ENCODE measurements around the gene CAPRIN1. TPM values are rescaled to one million over a fixed set of nuclear protein-coding genes. Genes with fewer than 3 reads are reported as not detected.
A peak's percentile ranks its signal among the peaks of the same experiment; 100 is the strongest.

The CAPRIN1 gene, protein sequence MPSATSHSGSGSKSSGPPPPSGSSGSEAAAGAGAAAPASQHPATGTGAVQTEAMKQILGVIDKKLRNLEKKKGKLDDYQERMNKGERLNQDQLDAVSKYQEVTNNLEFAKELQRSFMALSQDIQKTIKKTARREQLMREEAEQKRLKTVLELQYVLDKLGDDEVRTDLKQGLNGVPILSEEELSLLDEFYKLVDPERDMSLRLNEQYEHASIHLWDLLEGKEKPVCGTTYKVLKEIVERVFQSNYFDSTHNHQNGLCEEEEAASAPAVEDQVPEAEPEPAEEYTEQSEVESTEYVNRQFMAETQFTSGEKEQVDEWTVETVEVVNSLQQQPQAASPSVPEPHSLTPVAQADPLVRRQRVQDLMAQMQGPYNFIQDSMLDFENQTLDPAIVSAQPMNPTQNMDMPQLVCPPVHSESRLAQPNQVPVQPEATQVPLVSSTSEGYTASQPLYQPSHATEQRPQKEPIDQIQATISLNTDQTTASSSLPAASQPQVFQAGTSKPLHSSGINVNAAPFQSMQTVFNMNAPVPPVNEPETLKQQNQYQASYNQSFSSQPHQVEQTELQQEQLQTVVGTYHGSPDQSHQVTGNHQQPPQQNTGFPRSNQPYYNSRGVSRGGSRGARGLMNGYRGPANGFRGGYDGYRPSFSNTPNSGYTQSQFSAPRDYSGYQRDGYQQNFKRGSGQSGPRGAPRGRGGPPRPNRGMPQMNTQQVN
- 100 to 1,000 TPM in 2 of 4 donors, 10 to 100 TPM in 2; 54.0 to 158 (median 84.5) TPM for polyA plus RNA-seq
- long read RNA-seq, donor 1, full-length matches to known transcripts, result 26 of 110 reads
- long read RNA-seq, donor 1, partial matches to known transcripts, result 84 of 110 reads
- long read RNA-seq, donor 1, other reads (novel, unspliced or antisense), result 0 of 110 reads
- long read RNA-seq, donor 2, full-length matches to known transcripts, result 16 of 16 reads
- long read RNA-seq, donor 2, partial matches to known transcripts, result 0 of 16 reads
- long read RNA-seq, donor 2, other reads (novel, unspliced or antisense), result 0 of 16 reads
- long read RNA-seq, donor 3, full-length matches to known transcripts, result 13 of 33 reads
- long read RNA-seq, donor 3, partial matches to known transcripts, result 20 of 33 reads
- long read RNA-seq, donor 3, other reads (novel, unspliced or antisense), result 0 of 33 reads
- long read RNA-seq, donor 4, result 0 reads
- long read RNA-seq, donor 5, full-length matches to known transcripts, result 4 of 4 reads
- long read RNA-seq, donor 5, partial matches to known transcripts, result 0 of 4 reads
- long read RNA-seq, donor 5, other reads (novel, unspliced or antisense), result 0 of 4 reads
- long read RNA-seq, donor 6, full-length matches to known transcripts, result 15 of 21 reads
- long read RNA-seq, donor 6, partial matches to known transcripts, result 6 of 21 reads
- long read RNA-seq, donor 6, other reads (novel, unspliced or antisense), result 0 of 21 reads
- long read RNA-seq, donor 7, result 0 reads
- long read RNA-seq, donor 8, result 0 reads
- long read RNA-seq, donor 9, full-length matches to known transcripts, result 4 of 4 reads
- long read RNA-seq, donor 9, partial matches to known transcripts, result 0 of 4 reads
- long read RNA-seq, donor 9, other reads (novel, unspliced or antisense), result 0 of 4 reads
- long read RNA-seq, donor 10, full-length matches to known transcripts, result 19 of 79 reads
- long read RNA-seq, donor 10, partial matches to known transcripts, result 60 of 79 reads
- long read RNA-seq, donor 10, other reads (novel, unspliced or antisense), result 0 of 79 reads

GRCh38 chr11:34051349-34052035 lies at the start of gene CAPRIN1:
TSS of gene CAPRIN1 (plus strand) at chr11:34051731. CDS start at chr11:34052421, 690 bp downstream.
- 0 to 1% (median 0%) methylated on average over 28 to 64 of the region's 64 CpGs for WGBS, 3 donors
- FAIRE-seq, result no peak
- no peaks in the 10 kb centered on the region for H3K9me3 ChIP-seq (ENCODE audit: control insufficient read depth in 2 of 2, insufficient read depth in 1 of 2, low read depth in 1 of 2, low read length in 1 of 2)

DNA sequence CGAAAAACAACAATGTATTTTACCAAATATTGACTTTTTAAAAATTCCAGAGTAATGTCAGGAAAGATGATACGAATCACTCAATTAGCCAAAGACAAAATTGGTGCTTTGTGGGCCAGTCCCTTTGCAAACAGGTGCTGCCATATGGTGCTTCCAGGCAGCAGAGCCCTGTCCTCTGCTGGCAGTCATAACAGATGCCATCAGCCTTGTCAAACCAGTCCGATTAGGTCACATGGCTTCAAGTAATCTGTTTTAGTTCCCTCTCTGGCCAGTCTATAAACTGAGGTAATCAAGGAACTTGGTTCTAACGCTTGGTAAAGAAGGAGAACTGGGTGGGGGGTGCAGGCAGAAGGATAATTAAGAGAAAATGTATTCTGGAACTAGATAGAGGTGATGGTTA lies 49.1 kb upstream of the CAPRIN1 start:
- Histone ChIP-seq H3K27ac (ENCODE audit: low read depth in 1 of 3, low read length in 2 of 3) (no peak overlapping the region), H3K4me1 (ENCODE audit: control insufficient read depth in 3 of 3, insufficient read depth in 2 of 3, low read depth in 1 of 3, low read length in 2 of 3) (peaks cover 0 to 15% (median 11%) of the 10 kb centered on the region in 3 donors), H3K36me3 (ENCODE audit: control insufficient read depth in 3 of 3, insufficient read depth in 2 of 3, low read depth in 1 of 3, low read length in 3 of 3) (no peaks in the 10 kb centered on the region), H3K4me3 (ENCODE audit: low read depth in 1 of 3, low read length in 3 of 3) (no peak overlapping the region), H3K27me3 (ENCODE audit: control insufficient read depth in 3 of 3, insufficient read depth in 3 of 3, low read length in 3 of 3) (no peaks in the 10 kb centered on the region), H3K9me3 (ENCODE audit: control insufficient read depth in 2 of 2, insufficient read depth in 1 of 2, low read depth in 1 of 2, low read length in 1 of 2) (no peaks in the 10 kb centered on the region)
- WGBS, 3 donors, result 7 to 49% (median 27%) methylated on average over 4 of the region's 4 CpGs
- DNase-seq (peak; percentile 62 to 74), FAIRE-seq (no peak)

More at GRCh38 chr11:34051349-34052035, at the start of gene CAPRIN1:
- Histone ChIP-seq H3K4me1 (ENCODE audit: control insufficient read depth in 3 of 3, insufficient read depth in 2 of 3, low read depth in 1 of 3, low read length in 2 of 3) (peaks cover 1 to 27% (median 12%) of the 10 kb centered on the region in 3 donors), H3K27ac (ENCODE audit: low read depth in 1 of 3, low read length in 2 of 3) (peak within 1 kb of the TSS; percentile 97 to 100 (median 97)), H3K27me3 (ENCODE audit: control insufficient read depth in 3 of 3, insufficient read depth in 3 of 3, low read length in 3 of 3) (no peaks in the 10 kb centered on the region), H3K4me3 (ENCODE audit: low read depth in 1 of 3, low read length in 3 of 3) (peak within 1 kb of the TSS; percentile 87 to 98 (median 95)), H3K36me3 (ENCODE audit: control insufficient read depth in 3 of 3, insufficient read depth in 2 of 3, low read depth in 1 of 3, low read length in 3 of 3) (peaks cover 2 to 15% (median 4%) of the 10 kb centered on the region in 3 donors)
- peak; percentile 88 to 95 for DNase-seq

DNA sequence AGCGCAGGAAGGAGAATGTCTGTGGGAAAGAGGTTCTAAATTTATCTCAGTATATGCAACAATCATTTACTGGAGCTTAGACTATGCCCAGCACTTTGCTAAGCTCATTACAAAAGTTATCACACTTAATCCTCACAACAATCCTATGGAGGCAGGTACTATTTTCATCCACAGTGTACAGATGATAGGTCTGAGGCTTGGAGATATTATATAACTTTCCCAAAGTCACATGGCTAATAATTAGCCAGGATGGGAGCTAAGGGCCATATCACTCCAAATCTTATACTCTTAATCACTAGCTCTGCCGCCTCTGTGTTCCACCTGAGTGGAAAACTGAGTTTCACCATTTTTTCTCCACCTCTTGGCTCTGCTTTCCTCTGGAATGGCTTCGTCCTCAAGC lies 47.3 kb upstream of the CAPRIN1 start:
- FAIRE-seq, result no peak
- Histone ChIP-seq H3K4me3 (ENCODE audit: low read depth in 1 of 3, low read length in 3 of 3) (no peak overlapping the region), H3K9me3 (ENCODE audit: control insufficient read depth in 2 of 2, insufficient read depth in 1 of 2, low read depth in 1 of 2, low read length in 1 of 2) (no peaks in the 10 kb centered on the region), H3K4me1 (ENCODE audit: control insufficient read depth in 3 of 3, insufficient read depth in 2 of 3, low read depth in 1 of 3, low read length in 2 of 3) (peaks cover 0 to 13% (median 11%) of the 10 kb centered on the region in 3 donors), H3K27ac (ENCODE audit: low read depth in 1 of 3, low read length in 2 of 3) (peak overlapping the region in 1 of 3 donors; percentile 37), H3K36me3 (ENCODE audit: control insufficient read depth in 3 of 3, insufficient read depth in 2 of 3, low read depth in 1 of 3, low read length in 3 of 3) (no peaks in the 10 kb centered on the region), H3K27me3 (ENCODE audit: control insufficient read depth in 3 of 3, insufficient read depth in 3 of 3, low read length in 3 of 3) (no peaks in the 10 kb centered on the region)
- DNase-seq, result peak; percentile 49 to 85
- WGBS, 3 donors, result 27 to 64% (median 46%) methylated on average over 3 of the region's 3 CpGs

- H3K9me3 ChIP-seq (ENCODE audit: control insufficient read depth in 2 of 2, insufficient read depth in 1 of 2, low read depth in 1 of 2, low read length in 1 of 2), result no peaks in the 10 kb centered on the region
- H3K27me3 ChIP-seq (ENCODE audit: control insufficient read depth in 3 of 3, insufficient read depth in 3 of 3, low read length in 3 of 3), result no peaks in the 10 kb centered on the region
- H3K27ac ChIP-seq (ENCODE audit: low read depth in 1 of 3, low read length in 2 of 3), result no peak overlapping the region
- no peaks in the 10 kb centered on the region for H3K36me3 ChIP-seq (ENCODE audit: control insufficient read depth in 3 of 3, insufficient read depth in 2 of 3, low read depth in 1 of 3, low read length in 3 of 3)
- H3K4me1 ChIP-seq (ENCODE audit: control insufficient read depth in 3 of 3, insufficient read depth in 2 of 3, low read depth in 1 of 3, low read length in 2 of 3), result peaks cover 0 to 13% (median 11%) of the 10 kb centered on the region in 3 donors
- 55 to 62% (median 59%) methylated on average over 2 of the region's 2 CpGs for WGBS, 3 donors
- no peak overlapping the region for H3K4me3 ChIP-seq (ENCODE audit: low read depth in 1 of 3, low read length in 3 of 3)
- no peak for FAIRE-seq
- no peak for DNase-seq
Observed at GRCh38 chr11:34006876-34007275, 44.7 kb upstream of the CAPRIN1 start.

DNA sequence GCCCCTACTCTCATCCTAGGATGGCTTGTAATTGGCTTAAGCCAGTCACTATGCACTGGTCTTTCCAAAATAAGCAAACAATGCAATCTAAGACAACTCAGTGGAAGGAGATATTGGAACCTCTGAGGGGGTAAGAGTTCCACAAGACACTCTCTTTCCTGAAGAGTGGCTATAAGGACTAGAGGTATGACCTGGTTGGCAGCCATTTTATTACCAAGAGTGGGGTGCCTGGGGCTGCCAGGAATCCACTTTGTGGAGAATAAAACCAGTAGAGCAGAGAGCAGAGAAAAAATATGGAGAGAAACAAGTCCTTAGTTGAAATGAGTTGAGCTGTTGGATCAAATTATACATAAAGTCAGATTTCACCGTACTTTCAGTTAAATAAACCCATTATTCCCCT lies 38.8 kb upstream of the CAPRIN1 start:
- peaks cover 0 to 2% (median 0%) of the 10 kb centered on the region in 3 donors for H3K27me3 ChIP-seq (ENCODE audit: control insufficient read depth in 3 of 3, insufficient read depth in 3 of 3, low read length in 3 of 3)
- no peak for FAIRE-seq
- H3K4me3 ChIP-seq (ENCODE audit: low read depth in 1 of 3, low read length in 3 of 3), result no peak overlapping the region
- no peaks in the 10 kb centered on the region for H3K36me3 ChIP-seq (ENCODE audit: control insufficient read depth in 3 of 3, insufficient read depth in 2 of 3, low read depth in 1 of 3, low read length in 3 of 3)
- 96 to 100% (median 100%) methylated on average over 1 of the region's 1 CpG for WGBS, 3 donors
- peaks cover 0 to 15% (median 0%) of the 10 kb centered on the region in 3 donors for H3K4me1 ChIP-seq (ENCODE audit: control insufficient read depth in 3 of 3, insufficient read depth in 2 of 3, low read depth in 1 of 3, low read length in 2 of 3)
- no peak overlapping the region for H3K27ac ChIP-seq (ENCODE audit: low read depth in 1 of 3, low read length in 2 of 3)
- H3K9me3 ChIP-seq (ENCODE audit: control insufficient read depth in 2 of 2, insufficient read depth in 1 of 2, low read depth in 1 of 2, low read length in 1 of 2), result no peaks in the 10 kb centered on the region
- DNase-seq, result no peak

DNA sequence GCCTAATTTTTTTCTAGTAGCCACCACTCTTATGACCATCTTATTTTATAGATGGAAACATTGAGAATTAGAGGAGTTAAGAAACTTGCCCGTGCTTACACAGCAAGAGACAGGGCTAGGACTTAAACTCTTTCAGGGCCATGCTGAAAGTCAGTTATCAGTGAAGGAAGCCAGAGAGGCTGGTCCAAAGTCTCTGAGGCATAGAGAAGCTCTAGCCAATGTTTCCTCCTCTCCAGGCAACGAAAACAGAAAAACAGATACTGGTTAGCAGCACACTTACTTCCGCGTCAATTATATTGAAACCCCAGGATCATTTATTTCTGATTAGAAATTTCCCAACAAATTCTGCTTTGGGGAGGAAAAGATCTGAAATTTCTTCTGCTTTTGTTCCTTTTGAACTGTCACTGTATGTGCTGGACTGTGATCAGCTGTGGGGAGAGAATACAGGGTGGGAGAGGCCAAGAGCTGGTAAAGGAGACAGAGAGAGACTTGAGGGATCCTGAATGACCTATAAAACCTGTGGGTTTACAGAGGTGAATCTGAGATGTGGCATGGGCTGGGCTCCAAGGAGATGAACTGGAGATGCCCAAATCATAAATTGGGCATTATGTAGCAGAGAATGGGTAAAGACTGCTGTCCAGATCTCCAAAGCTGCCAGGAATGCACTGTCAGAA lies 37.5 kb upstream of the CAPRIN1 start:
- H3K4me3 ChIP-seq (ENCODE audit: low read depth in 1 of 3, low read length in 3 of 3), result no peak overlapping the region
- H3K36me3 ChIP-seq (ENCODE audit: control insufficient read depth in 3 of 3, insufficient read depth in 2 of 3, low read depth in 1 of 3, low read length in 3 of 3), result no peaks in the 10 kb centered on the region
- H3K27me3 ChIP-seq (ENCODE audit: control insufficient read depth in 3 of 3, insufficient read depth in 3 of 3, low read length in 3 of 3), result peaks cover 0 to 2% (median 0%) of the 10 kb centered on the region in 3 donors
- DNase-seq (peak; percentile 86 to 94), FAIRE-seq (no peak)
- 17 to 53% (median 42%) methylated on average over 4 of the region's 4 CpGs for WGBS, 3 donors
- H3K9me3 ChIP-seq (ENCODE audit: control insufficient read depth in 2 of 2, insufficient read depth in 1 of 2, low read depth in 1 of 2, low read length in 1 of 2), result no peaks in the 10 kb centered on the region
- peaks cover 0 to 15% (median 0%) of the 10 kb centered on the region in 3 donors for H3K4me1 ChIP-seq (ENCODE audit: control insufficient read depth in 3 of 3, insufficient read depth in 2 of 3, low read depth in 1 of 3, low read length in 2 of 3)
- H3K27ac ChIP-seq (ENCODE audit: low read depth in 1 of 3, low read length in 2 of 3), result peak overlapping the region; percentile 53 to 87 (median 72)
